HepG2 (cell line): ENCODE data around the gene PRKCB. TPM values are rescaled to one million over a fixed set of nuclear protein-coding genes. Genes with fewer than 3 reads are reported as not detected.

Source experiments
- ATAC-seq: fragments of 200-7000 bp; cut with Tn5 transposase; 3 replicates; pipeline ENCODE4 v1.9.1; 2020; ENCODE audit warnings: mild to moderate bottlenecking, moderate library complexity
- BruUV-seq: library from RNA; stranded (reverse); fragments of 400-500 nt; replicated peaks from 2 replicates; lab custom pipeline; 2021; lab: Mats Ljungman, UMichigan
- CTCF ChIA-PET: fragments of 300-600 bp; formaldehyde crosslinking; extraction: SDS; loops from one replicate; lab custom pipeline; 2021; ENCODE audit warnings: low total read pairs, inconsistent platforms, low intra/inter-chr PET ratio; lab: Yijun Ruan, JAX
- POLR2A ChIA-PET: fragments of 350-600 bp; sonication (Branson Sonifier 250); formaldehyde crosslinking; loops from one replicate; lab custom pipeline; 2020; ENCODE audit warnings: antibody characterized with exemption, inconsistent platforms; lab: Yijun Ruan, JAX
- DNase-seq: peaks from one replicate; pipeline ENCODE4 v3.0.0-alpha.2; 2015; ENCODE audit warnings: low spot score
- FAIRE-seq: peaks from 3 replicates; lab custom pipeline; 2011; peaks lifted over from hg19 to GRCh38; lab: Jason Lieb, UNC
- H2AFZ ChIP-seq: one replicate; pipeline ENCODE4 v1.6.1; 2011; ENCODE audit warnings: low read length, inconsistent platforms
- H3K27ac ChIP-seq: fragments of 300-600 bp; 3 replicates; pipeline ENCODE4 v1.8.0; 2011; ENCODE audit warnings: mixed run types, mild to moderate bottlenecking, mixed read lengths, low read length, inconsistent platforms; ENCODE audit not compliant: insufficient read depth; ENCODE audit errors: extremely low read length
- H3K27me3 ChIP-seq, 2 experiments: fragments of 200-600 bp in 1 of 2; 2 replicates in 1 of 2; 3 replicates in 1 of 2; pipeline versions ENCODE4 v1.6.0 to v1.8.0; 2011; ENCODE audit warnings: low read length in 2 of 2, mild to moderate bottlenecking in 2 of 2, moderate library complexity in 2 of 2, inconsistent platforms in 1 of 2; ENCODE audit not compliant: insufficient read depth in 2 of 2, control insufficient read depth in 1 of 2
- H3K36me3 ChIP-seq, 2 experiments: fragments of 200-600 bp in 1 of 2; replicated peaks in 1 of 2; 2 replicates in 1 of 2; 3 replicates in 1 of 2; pipeline versions ENCODE4 v1.5.1 to v1.8.0; 2011; ENCODE audit warnings: low read length in 2 of 2, inconsistent platforms in 1 of 2; ENCODE audit not compliant: insufficient read depth in 2 of 2, control insufficient read depth in 1 of 2
- H3K4me1 ChIP-seq: 2 replicates; pipeline ENCODE4 v1.5.1; 2012; ENCODE audit warnings: low read length, inconsistent platforms; ENCODE audit not compliant: insufficient read depth
- H3K4me2 ChIP-seq: 2 replicates; pipeline ENCODE4 v1.6.0; 2011; ENCODE audit warnings: low read depth, low read length, inconsistent platforms
- H3K4me3 ChIP-seq, 3 experiments: fragments of 200-600 bp in 1 of 3; sonication (generic), shearing (Covaris generic) in 1 of 3; replicated peaks in 1 of 3; 2 replicates each; pipeline ENCODE4 v1.5.1; 2011 to 2016; ENCODE audit warnings: low read length in 3 of 3, inconsistent platforms in 2 of 3, low read depth in 2 of 3, mild to moderate bottlenecking in 2 of 3, control low read depth in 1 of 3, mixed read lengths in 1 of 3; ENCODE audit not compliant: insufficient read depth in 1 of 3
- H3K79me2 ChIP-seq: one replicate; pipeline ENCODE4 v1.6.1; 2011; ENCODE audit warnings: low read length, inconsistent platforms; ENCODE audit not compliant: insufficient read depth
- H3K9ac ChIP-seq: 2 replicates; pipeline ENCODE4 v1.6.0; 2011; ENCODE audit warnings: mild to moderate bottlenecking, low read depth, low read length, inconsistent platforms; ENCODE audit not compliant: insufficient read depth
- H3K9me3 ChIP-seq: 2 replicates; pipeline ENCODE4 v1.5.1; 2012; ENCODE audit warnings: mild to moderate bottlenecking, low read length
- H4K20me1 ChIP-seq: 2 replicates; pipeline ENCODE4 v1.6.0; 2011; ENCODE audit warnings: inconsistent platforms, mild to moderate bottlenecking, low read length, moderate library complexity; ENCODE audit not compliant: insufficient read depth
- ATF7 ChIP-seq, 2 experiments: fragments of 450-650 bp in 1 of 2; sonication (generic) in 1 of 2; formaldehyde crosslinking in 1 of 2; IDR thresholded peaks; 2 replicates each; pipeline versions ENCODE4 v1.4.0 to v1.6.1; 2016 to 2020; ENCODE audit warnings: antibody characterized with exemption in 1 of 2, mild to moderate bottlenecking in 1 of 2, missing genetic modification reagents in 1 of 2
- DPF2 ChIP-seq: sonication (generic); formaldehyde crosslinking; IDR thresholded peaks from 2 replicates; pipeline ENCODE4 v1.4.0; 2020; ENCODE audit warnings: mild to moderate bottlenecking, low read depth, missing genetic modification reagents, borderline replicate concordance
- FOXA3 ChIP-seq: IDR thresholded peaks from 2 replicates; pipeline ENCODE4 v1.6.1; 2016; ENCODE audit warnings: missing genetic modification reagents, missing compliant biosample characterization
- IRF1 ChIP-seq: sonication (generic); formaldehyde crosslinking; IDR thresholded peaks from 2 replicates; pipeline ENCODE4 v1.4.0; 2020; ENCODE audit warnings: low read depth, mild to moderate bottlenecking, missing genetic modification reagents
- NPAS2 ChIP-seq: sonication (generic); formaldehyde crosslinking; IDR thresholded peaks from 2 replicates; pipeline ENCODE4 v1.8.0; 2022; ENCODE audit warnings: mild to moderate bottlenecking, missing genetic modification reagents, borderline replicate concordance
- NR2F2 ChIP-seq: IDR thresholded peaks from 2 replicates; pipeline ENCODE4 v1.6.1; 2012; ENCODE audit warnings: low read depth, inconsistent platforms, borderline replicate concordance
- RBM22 ChIP-seq: fragments of 200-400 bp; formaldehyde crosslinking; optimal IDR thresholded peaks from 2 replicates; pipeline ENCODE3; 2017; ENCODE audit warnings: mild to moderate bottlenecking, low read length, moderate library complexity
- SP5 ChIP-seq: IDR thresholded peaks from 2 replicates; pipeline ENCODE4 v1.6.1; 2016; ENCODE audit warnings: low read depth, borderline replicate concordance
- SUZ12 ChIP-seq: fragments of 150-350 bp; IDR thresholded peaks from 2 replicates; pipeline ENCODE4 v1.6.1; 2014; ENCODE audit warnings: low read depth, low read length
- ZFP36L2 ChIP-seq: sonication (generic); formaldehyde crosslinking; IDR thresholded peaks from 2 replicates; pipeline ENCODE4 v1.4.0; 2020; ENCODE audit warnings: missing genetic modification reagents
- ZNF143 ChIP-seq: sonication (generic); formaldehyde crosslinking; IDR thresholded peaks from 2 replicates; pipeline ENCODE4 v1.4.0; 2020; ENCODE audit warnings: missing genetic modification reagents
- ZNF543 ChIP-seq: sonication (generic); formaldehyde crosslinking; IDR thresholded peaks from 2 replicates; pipeline ENCODE4 v1.4.0; 2020; ENCODE audit warnings: mild to moderate bottlenecking, missing genetic modification reagents
- WGBS: methylation state at CpG from one replicate; pipeline ENCODE4 v1.1.6; 2017; ENCODE audit warnings: low lambda C conversion rate; 5-methylcytosine and 5-hydroxymethylcytosine counted together
- in situ Hi-C: cut with HindIII; loops from 2 replicates; pipeline ENCODE4 v1.10.0; 2017; ENCODE audit warnings: low pct_unique_long_range_greater_than_20kb; ENCODE audit not compliant: extremely low pct_ligation_motif_present
- intact Hi-C: fragments of 100-400 bp; cut with micrococcal nuclease; formaldehyde crosslinking; loops from one replicate; pipeline ENCODE4 v1.10.0; 2022; ENCODE audit not compliant: unreplicated experiment
- polyA plus RNA-seq, 8 experiments: library from polyadenylated mRNA; depleted of rRNA in 3 of 8; stranded (reverse) in 7 of 8; unstranded in 1 of 8; fragments of >200 nt; fragmentation: Illumina TruSeq in 4 of 8; extraction: Trizol in 4 of 8; gene quantifications; 2 replicates each; pipeline versions ENCODE4 v1.2.1 to v1.2.3, GENCODE V29; 2011 to 2016; ENCODE audit warnings: low read depth in 4 of 8, missing spikeins in 1 of 8, mixed read lengths in 1 of 8; ENCODE audit not compliant: insufficient read depth in 1 of 8
- total RNA-seq, 5 experiments: library from RNA; depleted of rRNA; stranded (reverse); fragments of >200 nt; fragmentation: Illumina TruSeq; extraction: Trizol; gene quantifications; 2 replicates each; pipeline ENCODE4 v1.2.3, GENCODE V29; 2016; ENCODE audit warnings: low read depth in 1 of 5
- TF ChIP-seq, protein P1 (sequence below): sonication (generic); formaldehyde crosslinking; IDR thresholded peaks from 2 replicates; pipeline ENCODE4 v1.5.0; 2020; ENCODE audit warnings: missing genetic modification reagents
- TF ChIP-seq, protein P2 (sequence below): sonication (generic); formaldehyde crosslinking; IDR thresholded peaks from 2 replicates; pipeline ENCODE4 v1.4.0; 2020; ENCODE audit warnings: missing genetic modification reagents

The PRKCB gene
- total and polyA plus RNA-seq, 2 of the 13 experiments (the other 11 are each of a cell fraction or from before 2014, with no cell fraction given): 0.01 TPM; not detected in 1

DNA sequence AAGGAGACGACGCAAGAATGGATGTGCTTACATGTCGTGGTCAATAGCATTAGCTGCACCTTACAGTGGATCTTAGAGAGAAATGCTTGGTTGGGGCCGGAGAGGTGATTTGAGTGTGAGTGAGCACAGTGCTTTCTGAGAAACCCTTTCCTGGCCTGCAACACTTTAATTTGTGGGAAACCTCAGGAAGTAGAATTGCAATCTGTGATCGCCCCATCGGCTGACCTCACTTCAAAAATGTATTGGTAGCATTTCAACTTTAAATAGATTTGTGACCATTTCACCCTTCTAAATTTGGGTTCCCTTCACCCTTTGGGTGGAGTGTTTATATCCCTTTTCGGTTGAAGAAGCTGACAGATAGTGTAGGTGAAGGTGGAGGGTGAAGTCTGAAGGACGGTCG, 13.2 kb downstream of the PRKCB start:
- DNase-seq: no peak
- no peak overlapping the region for H3K9ac ChIP-seq
- BruUV-seq: no TSS peak
- no peaks in the 10 kb centered on the region for H3K79me2 ChIP-seq
- CTCF ChIA-PET: no interaction called here
- H4K20me1 ChIP-seq: no peaks in the 10 kb centered on the region
- no peak overlapping the region for H3K4me2 ChIP-seq
- no peak for FAIRE-seq
- no peaks in the 10 kb centered on the region for H3K36me3 ChIP-seq
- H2AFZ ChIP-seq: no peak overlapping the region
- intact Hi-C loops: no loop called here
- no peaks in the 10 kb centered on the region for H3K4me1 ChIP-seq
- H3K9me3 ChIP-seq: no peaks in the 10 kb centered on the region
- POLR2A ChIA-PET: no interaction called here
- no peak overlapping the region for H3K27ac ChIP-seq
- TF ChIP-seq ZNF143 (CRISPR knock-in tag): no peak
- TF ChIP-seq NPAS2 (CRISPR knock-in tag): no peak
- TF ChIP-seq NR2F2: no peak
- TF ChIP-seq DPF2 (CRISPR knock-in tag): no peak
- TF ChIP-seq, protein P1, sequence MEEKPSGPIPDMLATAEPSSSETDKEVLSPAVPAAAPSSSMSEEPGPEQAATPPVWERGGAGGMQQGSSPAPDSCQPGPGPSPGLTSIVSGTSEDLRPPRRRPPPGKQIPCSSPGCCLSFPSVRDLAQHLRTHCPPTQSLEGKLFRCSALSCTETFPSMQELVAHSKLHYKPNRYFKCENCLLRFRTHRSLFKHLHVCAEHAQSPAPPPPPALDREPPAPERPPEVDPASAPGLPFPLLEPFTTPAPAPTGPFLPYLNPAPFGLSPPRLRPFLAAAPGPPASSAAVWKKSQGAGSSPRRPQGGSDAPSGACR (CRISPR knock-in tag): no peak
- TF ChIP-seq SP5: no peak
- TF ChIP-seq, all 625 proteins: peak for 0
- H3K4me3 ChIP-seq: no peak overlapping the region
- in situ Hi-C loops: no loop called here
- WGBS: 14% methylated on average over 9 of the region's 9 CpGs
- no peak for ATAC-seq
- peaks cover 1 to 5% of the 10 kb centered on the region in 2 experiments; a peak in 2 of 5 replicates for H3K27me3 ChIP-seq

DNA sequence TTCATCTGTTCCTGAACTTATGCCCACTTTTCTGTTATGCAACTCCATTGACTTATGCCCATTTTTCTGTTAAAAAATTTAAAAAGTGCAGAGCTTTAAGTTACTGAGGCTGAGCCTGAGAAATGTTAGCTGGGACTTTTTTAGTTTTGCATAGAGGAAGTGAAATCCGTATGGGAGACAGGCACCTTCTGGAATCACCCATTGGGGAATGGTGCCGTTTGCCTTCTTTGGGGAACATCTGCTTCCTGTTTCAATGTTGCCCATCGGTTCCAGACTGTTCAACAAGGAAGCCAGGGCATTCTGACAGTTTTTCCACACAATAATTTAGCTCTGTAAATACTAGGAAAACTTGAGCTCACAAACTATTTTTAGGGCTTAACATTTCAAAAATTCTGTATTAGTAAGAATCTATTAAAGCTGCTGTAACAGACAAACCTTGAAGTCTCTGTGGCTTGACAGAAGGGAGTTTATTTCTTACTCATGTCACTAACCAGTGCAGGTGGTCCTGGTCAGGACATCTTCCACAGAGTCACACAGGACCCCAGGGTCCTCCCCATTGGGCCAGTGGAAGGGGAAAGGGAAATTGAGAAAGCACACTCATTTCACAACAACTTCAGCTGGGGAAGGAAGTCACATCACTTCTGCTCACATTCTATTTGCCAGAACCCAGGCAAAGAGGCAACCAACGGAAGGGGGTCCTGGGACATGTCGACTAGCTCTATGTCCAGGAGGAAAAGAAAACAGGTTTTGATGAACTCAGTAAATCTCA, 17.2 kb downstream of the PRKCB start:
- no peaks in the 10 kb centered on the region for H3K36me3 ChIP-seq
- H3K27ac ChIP-seq: no peak overlapping the region
- 5% methylated on average over 5 of the region's 5 CpGs for WGBS
- FAIRE-seq (no peak), DNase-seq (no peak), ATAC-seq (no peak)
- peaks cover 0 to 4% of the 10 kb centered on the region in 2 experiments; a peak in 3 of 5 replicates for H3K27me3 ChIP-seq
- H3K4me2 ChIP-seq: no peak overlapping the region
- no peaks in the 10 kb centered on the region for H3K9me3 ChIP-seq
- intact Hi-C loops (no loop called here), in situ Hi-C loops (no loop called here)
- no peak overlapping the region for H2AFZ ChIP-seq
- H3K9ac ChIP-seq: no peak overlapping the region
- CTCF ChIA-PET: no interaction called here
- POLR2A ChIA-PET: no interaction called here
- no peaks in the 10 kb centered on the region for H3K79me2 ChIP-seq
- no peaks in the 10 kb centered on the region for H3K4me1 ChIP-seq
- H4K20me1 ChIP-seq: no peaks in the 10 kb centered on the region
- no TSS peak for BruUV-seq
- no peak overlapping the region for H3K4me3 ChIP-seq
- TF ChIP-seq ATF7 (IDR thresholded peaks at IDR 0.05): no peak
- TF ChIP-seq ATF7 (CRISPR knock-in tag; IDR thresholded peaks at IDR 0.05): no peak
- TF ChIP-seq SUZ12: no peak
- TF ChIP-seq ZFP36L2: no peak
- TF ChIP-seq FOXA3: no peak
- TF ChIP-seq, protein P2, sequence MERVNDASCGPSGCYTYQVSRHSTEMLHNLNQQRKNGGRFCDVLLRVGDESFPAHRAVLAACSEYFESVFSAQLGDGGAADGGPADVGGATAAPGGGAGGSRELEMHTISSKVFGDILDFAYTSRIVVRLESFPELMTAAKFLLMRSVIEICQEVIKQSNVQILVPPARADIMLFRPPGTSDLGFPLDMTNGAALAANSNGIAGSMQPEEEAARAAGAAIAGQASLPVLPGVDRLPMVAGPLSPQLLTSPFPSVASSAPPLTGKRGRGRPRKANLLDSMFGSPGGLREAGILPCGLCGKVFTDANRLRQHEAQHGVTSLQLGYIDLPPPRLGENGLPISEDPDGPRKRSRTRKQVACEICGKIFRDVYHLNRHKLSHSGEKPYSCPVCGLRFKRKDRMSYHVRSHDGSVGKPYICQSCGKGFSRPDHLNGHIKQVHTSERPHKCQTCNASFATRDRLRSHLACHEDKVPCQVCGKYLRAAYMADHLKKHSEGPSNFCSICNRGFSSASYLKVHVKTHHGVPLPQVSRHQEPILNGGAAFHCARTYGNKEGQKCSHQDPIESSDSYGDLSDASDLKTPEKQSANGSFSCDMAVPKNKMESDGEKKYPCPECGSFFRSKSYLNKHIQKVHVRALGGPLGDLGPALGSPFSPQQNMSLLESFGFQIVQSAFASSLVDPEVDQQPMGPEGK (CRISPR knock-in tag): no peak
- TF ChIP-seq RBM22: no peak
- TF ChIP-seq ZNF543 (CRISPR knock-in tag): no peak
- no peak for TF ChIP-seq IRF1 (CRISPR knock-in tag)
- TF ChIP-seq ZNF143 (CRISPR knock-in tag): no peak
